Activated CD8-positive, alpha-beta memory T cell treated with anti-CD3 and anti-CD28 coated beads, Interleukin-2, amount 50 U/mL, for 24 hours (primary cell): ENCODE data around the gene PODXL2.

Experiments used
- DNase-seq: peaks from one replicate; pipeline ENCODE4 v3.0.0-alpha.2; 2020; ENCODE audit errors: extremely low read depth

The PODXL2 gene

GRCh38 chr3:127720985-127721935 is 92.3 kb downstream of the PODXL2 start:
- no peak for DNase-seq

- DNase-seq, result no peak
Measured at GRCh38 chr3:127722091-127722784, 93.3 kb downstream of the PODXL2 start.
